ENCODE measurements around the gene NEDD8.

- TF ChIP-seq, protein P1, sequence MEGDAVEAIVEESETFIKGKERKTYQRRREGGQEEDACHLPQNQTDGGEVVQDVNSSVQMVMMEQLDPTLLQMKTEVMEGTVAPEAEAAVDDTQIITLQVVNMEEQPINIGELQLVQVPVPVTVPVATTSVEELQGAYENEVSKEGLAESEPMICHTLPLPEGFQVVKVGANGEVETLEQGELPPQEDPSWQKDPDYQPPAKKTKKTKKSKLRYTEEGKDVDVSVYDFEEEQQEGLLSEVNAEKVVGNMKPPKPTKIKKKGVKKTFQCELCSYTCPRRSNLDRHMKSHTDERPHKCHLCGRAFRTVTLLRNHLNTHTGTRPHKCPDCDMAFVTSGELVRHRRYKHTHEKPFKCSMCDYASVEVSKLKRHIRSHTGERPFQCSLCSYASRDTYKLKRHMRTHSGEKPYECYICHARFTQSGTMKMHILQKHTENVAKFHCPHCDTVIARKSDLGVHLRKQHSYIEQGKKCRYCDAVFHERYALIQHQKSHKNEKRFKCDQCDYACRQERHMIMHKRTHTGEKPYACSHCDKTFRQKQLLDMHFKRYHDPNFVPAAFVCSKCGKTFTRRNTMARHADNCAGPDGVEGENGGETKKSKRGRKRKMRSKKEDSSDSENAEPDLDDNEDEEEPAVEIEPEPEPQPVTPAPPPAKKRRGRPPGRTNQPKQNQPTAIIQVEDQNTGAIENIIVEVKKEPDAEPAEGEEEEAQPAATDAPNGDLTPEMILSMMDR (IDR thresholded peaks at IDR 0.05) = no peak
- no peak for TF ChIP-seq ZFX (IDR thresholded peaks at IDR 0.05; ENCODE audit: borderline replicate concordance)
Measured at GRCh38 chr14:24267516-24267915, 35.3 kb upstream of the NEDD8 start.
